ENCODE measurements around the gene MROH7.
A peak's percentile ranks its signal among the peaks of the same experiment; 100 is the strongest.

The MROH7 gene

DNA sequence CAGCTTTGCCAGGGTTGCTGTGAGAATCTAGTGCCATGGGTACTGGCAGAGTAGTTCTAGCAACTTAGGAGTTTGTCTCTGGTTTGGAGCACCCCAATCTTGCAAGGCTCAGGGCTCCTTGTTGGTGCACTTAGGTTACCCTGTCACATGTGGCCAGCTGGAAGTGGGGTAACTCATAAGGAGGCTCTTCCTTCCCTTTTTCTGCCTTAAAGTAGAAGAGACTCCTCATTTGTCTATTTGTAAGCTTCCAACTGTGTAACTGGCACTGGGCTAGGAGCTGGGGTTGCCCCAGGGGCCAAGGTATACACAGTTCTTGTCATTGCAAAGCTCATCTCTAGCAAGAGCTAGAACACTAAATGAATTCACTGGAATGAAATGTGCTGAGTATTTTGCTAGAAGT, 10.6 kb downstream of the MROH7 start:
- DNase-seq = no peak

DNA sequence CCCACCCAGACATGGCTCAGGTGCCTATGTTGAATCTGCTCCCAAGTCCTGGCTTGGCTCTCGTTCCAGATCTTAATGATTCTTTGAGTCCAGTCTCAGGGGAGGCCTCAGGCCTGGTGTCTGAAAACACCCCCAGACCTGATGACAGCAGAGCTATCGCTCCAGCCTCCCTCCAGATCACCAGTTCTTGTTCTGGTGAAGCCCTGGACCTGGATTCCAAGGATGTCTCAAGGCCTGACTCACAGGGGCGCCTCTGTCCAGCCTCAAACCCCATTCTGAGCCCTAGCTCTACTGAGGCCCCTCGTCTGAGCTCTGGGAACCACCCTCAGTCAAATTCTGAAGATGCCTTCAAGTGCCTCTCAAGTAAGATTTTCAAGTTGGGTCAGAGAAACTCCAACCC, 11.4 kb downstream of the MROH7 start:
- DNase-seq = no peak

DNA sequence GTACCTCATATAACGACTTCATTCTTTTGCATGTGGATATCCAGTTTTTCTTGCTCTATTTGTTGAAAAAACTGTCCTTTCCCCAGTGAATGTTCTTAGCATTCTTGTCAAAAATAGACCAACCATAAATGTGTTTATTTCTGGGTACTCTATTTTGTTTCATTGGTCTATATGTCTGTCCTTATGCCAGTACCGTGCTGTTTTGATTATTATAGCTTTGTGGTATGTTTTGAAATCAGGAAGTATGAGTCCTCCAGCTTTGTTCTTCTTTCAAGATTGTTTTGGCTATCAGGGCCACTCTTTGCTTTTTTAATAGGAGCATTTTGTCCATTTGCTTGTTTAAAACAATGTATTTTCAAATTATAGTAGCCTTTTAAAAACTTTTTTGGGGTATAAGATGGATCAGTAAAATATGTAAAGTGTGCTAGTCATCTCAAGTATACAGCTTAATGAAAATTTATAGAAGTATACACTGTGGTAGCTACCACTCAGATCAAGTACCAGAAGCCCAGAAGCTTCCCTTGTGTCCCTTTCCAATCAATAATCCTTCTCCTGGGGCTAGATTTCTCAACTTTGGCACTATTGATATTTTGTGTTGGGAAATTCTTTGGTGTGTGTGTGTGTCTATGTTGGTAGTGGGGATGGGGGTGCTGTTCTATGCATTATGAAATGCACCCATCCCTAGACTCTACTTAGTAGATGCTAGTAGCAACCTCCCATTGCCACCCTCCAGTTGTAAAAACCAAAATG, 16.8 kb downstream of the MROH7 start:
- DNase-seq = no peak

DNA sequence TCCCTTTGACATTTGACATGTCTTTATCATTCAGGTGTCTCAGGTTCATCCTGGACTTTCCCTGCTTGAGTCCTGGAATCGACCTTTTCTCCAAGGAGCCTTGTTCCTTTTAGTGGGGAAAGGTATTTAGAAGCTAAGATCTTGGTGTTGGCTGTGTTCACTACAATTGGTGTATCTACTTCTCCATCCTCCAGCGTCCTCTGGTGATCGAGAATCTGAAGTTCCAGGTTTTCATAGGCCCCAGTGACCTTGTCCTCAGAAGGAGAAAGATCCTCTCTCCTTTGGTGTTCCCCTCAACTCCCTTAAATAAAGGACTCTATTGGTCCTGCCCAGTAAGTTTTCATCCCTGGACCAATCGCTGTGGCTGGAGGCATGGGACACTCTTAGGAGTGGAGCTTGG, 22.1 kb downstream of the MROH7 start:
- no peak for DNase-seq

DNA sequence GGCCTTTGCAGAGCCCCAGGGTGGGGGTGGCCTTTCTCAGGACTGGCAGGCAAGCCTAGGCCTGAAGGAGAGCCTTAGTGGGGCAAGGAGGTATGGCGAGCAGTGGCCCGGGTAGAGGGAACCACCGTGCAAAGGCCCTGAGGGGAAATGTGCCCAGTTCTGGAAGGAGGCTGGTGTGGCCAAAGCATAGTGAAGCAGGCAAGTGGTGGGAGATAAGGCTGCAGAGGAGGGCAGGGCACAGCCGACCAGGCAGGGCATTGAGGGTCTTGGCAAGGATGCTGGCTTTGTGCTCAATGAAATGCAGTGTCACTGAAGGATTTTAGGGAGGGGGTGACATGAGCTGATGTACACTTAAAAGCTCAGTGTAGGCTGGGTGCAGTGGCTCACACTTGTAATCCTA, 22.8 kb downstream of the MROH7 start:
- DNase-seq = no peak

DNA sequence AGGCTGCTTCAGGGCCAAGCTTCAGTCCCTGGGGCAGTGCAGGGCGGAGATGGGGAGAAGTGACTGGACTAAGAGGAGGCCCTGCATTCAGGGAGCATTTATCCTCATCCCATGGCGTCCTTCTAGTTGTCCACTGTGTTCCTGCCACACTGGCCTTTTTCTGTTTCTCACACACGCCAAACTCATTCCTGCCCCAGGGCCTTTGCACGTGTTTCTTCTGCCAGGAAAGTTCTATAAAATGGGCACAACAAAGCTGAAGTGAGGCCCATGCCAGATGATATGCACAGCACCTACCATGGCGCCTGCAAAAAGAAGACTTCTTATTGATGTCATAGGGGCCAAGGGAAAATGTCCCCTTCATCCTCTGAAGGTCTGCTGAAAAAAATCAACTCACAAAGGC, 24.3 kb downstream of the MROH7 start:
- no peak for DNase-seq

DNA sequence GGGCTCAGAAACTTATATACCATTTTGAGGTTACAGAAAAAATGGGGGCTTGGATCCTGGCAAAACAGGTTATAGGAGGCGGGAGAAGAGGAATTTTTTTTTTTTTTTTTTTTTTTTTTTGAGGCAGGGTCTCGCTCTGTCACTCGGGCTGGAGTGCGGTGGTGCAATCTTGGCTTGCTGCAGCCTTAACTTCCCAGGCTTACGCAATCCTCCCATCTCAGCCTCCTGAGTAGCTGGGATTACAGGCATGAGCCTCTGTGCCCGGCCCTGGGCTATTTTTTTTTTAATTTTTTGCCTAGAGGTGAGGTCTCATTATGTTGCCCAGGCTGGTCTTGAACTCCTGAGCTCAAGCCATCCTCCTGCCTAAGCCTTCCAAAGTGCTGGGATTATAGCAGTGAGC, 24.7 kb downstream of the MROH7 start:
- no peak for DNase-seq

DNA sequence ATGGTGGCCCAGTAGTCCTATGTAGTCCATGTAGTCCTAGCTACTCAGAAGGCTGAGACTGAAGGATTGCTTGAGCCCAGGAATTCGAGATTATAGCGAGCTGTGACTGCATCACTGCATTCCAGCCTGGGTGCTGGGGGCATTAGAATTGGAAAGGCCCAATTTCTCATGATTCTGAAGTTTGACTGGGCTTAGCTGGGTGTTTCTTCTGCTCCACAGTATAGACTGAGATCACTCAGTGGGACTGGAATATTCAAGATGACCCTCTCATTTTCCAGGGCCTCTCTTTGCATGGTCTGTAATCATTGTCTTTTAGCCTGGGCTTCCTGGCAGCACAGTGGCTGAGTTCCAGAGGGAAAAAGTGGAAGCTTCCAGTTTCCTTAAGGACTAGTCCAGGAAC, 26.2 kb downstream of the MROH7 start:
- no peak for DNase-seq

DNA sequence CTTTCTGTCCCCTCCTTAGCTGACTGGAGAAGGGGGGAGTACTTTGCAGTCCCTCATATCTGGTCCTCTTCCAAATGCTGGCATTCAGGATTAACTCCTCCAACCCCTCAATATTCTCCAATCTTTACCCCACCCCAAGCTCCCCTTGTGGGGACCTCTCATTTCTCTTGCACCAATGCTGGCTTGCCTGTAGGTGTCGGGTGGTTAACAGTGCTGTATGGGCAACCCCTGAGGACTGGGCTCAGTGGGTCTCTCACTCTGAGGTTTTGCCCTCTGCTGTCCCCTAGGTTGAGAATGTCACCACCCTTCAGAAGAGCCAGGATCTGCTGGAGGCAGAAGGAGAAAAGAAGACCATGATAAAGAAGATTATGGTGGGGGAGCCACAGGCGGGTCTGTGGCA, 27.0 kb downstream of the MROH7 start:
- DNase-seq = no peak

DNA sequence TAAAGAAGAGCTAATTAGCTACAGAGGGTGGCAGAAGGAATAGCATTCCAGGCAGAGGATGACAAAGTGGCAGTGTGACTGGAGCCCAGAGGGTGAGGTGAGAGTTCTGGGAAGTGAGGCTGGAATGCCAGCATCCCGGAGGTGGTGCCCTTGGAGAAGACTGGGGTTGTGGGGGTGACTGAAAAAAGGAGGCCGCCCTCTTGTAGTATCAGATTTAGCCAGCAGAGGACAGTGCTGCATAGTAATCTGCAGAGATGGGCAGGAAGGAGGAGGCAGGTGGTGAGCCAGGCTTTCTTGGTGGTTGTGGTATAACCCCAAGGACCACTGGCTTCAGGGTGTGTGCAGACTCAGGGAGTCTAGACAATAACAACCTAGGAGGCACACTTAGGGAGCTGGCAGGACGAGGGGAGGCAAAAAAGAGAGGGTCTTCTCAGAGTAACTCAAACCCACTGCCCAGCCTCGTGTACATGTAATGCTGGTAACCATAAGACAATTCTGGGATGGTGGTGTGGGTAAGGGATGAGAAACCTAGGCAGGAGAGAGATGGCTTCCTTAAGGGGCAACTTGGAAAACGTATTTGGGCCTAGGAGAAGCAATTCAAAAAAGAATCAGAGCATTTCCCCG, 30.5 kb downstream of the MROH7 start:
- DNase-seq = peak; percentile 55 to 71

DNA sequence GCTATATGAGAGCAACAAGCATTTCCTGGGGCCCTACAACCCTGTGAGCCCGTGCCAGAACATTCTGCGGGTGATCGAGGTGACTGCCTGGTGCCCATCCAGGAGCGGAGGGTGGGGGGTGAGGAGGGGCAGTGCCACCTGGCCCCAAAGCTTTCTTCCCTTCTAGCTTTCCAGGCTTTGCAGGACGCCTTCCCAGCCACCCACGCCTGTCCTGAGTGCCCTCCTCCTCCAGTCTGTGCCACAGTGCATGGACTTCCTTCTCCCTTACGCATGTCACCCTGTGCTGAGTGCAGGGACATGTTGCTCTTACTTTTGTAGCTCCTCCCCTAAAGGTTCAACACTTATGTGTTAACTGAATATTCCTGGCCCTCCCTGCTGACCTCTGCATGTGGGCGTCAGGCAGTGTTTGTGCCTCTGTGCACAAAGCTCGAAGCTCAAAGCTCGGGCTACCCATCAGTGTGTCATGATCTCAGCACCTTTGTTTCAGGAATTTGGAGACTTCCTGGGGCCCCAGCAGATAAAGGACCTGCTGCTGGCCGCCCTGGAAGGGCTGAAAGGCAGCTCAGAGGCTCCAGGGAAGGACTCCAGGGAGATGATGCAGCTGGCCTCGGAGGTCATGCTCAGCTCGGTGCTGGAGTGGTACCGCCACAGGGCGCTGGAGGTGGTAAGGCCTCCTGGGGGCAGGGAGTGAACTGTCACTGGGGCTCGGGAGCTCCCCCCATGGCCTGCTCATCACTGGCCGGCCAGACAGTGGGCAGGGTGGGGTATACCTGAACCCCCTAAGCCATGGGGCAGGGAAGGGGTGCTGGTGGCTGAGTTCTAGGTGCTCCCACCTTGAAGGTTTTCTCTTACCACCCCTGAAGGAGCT, 37.4 kb downstream of the MROH7 start:
- no peak for DNase-seq

DNA sequence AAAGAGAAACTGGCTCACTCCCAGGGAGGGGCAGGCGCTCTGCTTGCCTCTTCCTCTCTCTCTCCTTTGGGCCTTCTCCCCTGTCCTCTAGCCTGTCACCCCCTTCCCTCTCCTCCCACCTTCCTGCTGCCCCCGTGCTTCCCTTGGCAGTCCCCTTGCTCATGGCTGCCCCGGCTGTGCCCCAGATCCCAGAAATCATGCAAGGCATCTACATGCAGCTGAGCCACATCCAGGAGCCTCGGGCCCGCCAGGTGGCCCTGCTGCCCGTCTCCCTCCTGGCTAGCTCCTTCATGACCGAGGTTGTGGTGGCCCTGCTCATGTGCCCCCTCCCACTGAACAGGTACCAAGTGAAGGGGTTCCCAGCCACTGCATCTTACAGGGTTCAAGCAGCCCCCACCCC, 38.1 kb downstream of the MROH7 start:
- DNase-seq = no peak

DNA sequence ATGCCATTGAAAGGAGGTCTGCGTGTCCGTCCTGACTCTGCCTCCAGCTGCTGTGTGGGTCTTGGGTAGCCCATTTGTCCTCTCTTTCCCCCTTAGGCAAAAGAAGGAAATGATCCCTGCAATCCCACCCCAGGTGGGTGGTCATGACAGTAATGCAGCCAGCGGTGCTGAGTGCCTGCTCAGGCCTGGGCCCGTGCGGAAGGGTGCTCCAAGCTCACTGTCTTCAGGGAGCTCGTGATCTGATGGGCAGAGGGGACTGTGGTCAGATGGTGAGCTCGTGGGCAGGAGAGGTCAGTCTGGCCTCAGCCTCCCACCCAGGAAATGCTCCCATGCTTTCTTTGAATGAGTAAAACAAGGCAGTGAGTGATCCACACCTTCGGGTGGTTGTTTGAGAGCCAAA, 38.8 kb downstream of the MROH7 start:
- no peak for DNase-seq

DNA sequence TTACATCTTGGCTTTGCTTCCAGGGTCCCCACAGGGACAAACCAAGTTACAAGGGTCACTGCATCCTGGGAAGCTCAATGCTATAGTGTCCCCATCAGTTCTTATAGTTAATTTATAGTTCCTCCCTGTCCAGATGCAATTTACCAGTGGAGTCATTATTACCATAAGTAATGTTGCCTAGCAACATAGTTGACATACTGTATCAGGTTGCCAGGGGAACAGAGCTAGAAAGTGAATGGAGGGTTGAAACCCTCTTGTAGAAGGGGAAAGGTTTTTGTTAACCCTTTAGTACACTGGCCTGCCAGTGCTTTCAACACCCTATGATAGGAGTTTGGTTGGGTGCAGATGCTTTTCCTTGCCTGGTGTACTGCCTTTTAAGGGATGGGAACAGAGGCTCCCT, 39.8 kb downstream of the MROH7 start:
- peak in 1 of 2 donors; percentile 4 for DNase-seq

DNA sequence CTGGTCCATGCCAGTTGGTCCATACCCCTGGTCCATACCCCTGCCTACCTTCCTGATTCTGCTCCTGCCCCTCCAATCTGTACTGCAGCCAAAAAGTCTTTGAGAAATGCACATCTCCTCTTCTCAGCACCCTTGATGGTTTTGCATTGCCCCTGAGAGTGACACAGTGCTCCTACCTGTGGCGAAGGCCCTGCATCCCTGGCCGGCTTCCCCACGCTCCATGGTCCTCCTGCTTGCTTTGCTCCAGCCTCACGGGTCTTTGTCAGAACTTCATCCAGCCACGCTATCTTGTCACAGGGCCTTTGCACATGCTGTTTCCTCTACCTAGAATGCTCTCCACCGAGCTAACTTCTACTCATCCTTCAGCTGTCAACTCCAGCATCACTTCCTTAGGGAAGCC, 41.9 kb downstream of the MROH7 start:
- no peak for DNase-seq

DNA sequence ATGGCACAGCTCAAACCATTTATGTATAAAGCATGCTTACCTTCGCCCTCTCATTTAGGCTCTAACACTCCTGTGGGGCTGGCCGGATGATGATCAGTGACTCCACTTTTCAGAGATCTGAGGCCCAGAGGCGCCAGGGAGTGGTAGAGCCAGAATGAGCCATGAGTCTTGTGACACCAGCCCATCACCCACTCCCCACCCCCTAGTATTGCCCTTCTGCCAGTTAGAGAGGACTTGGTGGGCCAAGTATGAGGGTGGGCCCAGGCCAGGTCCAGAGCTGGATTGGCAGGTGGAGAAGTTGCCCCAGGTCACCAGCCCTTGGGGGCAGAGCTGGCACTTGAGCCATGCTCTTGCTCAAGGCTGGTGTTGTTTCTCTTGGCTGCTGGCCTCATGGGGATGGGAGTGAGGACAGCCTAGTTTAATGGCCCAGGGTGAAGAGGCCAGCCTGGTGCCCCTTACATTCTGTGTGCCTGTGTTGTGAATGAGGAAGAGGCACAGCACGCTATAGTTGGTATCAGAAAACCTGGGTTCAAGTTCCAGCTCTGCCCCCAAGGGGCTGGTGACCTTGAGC, 43.8 kb downstream of the MROH7 start:
- no peak for DNase-seq

DNA sequence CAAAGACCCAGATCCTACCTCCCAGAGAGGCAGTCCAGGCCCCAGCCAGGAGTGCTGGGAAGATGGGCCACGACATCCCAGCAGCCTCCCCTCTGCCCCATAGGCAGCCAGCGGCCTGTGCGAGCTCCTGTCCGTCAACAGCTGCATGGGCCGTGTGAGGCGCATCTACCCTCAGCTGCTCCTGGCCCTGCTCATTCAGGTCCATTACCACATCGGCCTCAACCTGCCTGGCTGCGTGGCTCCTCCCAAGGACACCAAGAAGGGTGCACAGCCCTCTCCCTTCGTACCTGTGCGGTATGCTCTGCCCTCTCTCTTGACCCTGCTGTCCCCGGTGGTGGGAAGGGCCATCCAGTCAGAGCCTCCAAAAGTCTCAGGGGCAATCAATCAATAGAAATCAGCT, 44.6 kb downstream of the MROH7 start:
- DNase-seq = no peak

DNA sequence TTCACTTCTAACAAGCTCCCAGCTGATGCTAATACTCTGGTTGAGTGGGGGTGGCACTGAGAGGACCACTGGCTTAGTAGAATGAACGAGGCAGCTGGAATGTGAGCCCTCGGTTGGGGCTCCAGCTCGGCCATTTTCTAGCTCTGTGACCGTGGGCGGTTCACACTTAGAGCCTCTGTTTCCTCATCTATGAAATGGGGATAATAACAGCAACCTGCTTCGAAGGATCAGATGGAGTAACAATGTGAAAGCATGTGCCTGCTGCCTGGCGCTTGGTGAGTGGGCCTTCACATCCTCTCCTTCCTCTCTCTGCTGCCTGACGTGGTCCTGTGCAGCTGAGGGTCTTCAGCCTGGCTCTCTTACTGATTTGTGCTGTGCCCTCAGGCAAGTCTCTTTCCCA, 53.2 kb downstream of the MROH7 start:
- DNase-seq = no peak

DNA sequence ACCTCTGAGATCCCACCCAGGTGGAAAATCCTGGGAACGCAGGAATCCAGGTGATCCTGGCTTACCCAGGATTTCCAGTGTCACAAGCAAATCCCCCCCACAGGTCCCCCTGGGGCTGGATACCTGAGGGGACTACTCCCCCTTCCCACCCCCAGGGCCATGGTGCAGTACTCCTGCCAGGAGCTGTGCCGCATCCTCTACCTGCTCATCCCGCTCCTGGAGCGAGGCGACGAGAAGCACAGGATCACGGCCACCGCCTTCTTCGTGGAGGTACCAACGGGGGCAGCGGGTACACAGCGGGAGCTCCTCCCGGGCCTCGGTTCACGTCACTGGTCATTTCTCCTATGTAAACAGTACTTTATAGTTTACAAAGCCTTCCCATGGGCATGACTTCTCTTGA, 53.6 kb downstream of the MROH7 start:
- DNase-seq = no peak

DNA sequence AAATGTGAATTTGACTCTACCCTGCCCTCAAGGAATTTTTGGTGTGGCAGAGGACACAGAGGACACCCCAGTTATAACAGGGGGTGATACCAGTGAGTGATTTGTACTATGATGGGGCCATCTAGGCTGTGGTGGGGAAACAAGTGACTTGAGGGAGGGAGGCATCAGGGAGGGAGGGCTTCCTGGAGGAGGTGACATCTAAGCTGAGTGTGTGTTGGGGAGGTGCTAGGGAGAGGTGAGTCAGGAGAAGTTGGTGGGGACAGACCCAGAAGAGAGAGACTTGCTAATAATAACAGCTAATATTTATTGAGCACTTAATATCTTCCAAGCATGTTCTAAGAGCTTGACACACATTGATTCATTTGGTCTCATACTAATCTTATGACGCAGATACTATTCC, 54.2 kb downstream of the MROH7 start:
- no peak for DNase-seq

DNA sequence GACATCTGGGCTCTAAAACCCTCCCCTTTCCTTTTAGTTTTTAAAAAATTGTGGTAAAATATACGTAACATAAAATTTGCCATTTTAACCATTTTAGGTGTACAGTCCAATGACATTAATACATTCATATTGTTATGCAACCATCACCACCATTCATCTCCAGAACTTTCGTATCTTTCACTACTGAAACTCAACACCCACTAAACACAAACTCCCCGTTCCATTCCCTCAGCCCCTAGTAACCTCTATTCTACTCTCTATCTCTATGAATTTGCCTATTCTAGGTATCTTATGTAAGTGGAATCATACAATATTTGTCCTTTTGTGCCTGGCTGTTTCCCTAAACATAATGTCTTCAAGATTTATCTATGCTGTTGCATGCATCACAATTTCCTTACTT, 54.7 kb downstream of the MROH7 start:
- DNase-seq = no peak

DNA sequence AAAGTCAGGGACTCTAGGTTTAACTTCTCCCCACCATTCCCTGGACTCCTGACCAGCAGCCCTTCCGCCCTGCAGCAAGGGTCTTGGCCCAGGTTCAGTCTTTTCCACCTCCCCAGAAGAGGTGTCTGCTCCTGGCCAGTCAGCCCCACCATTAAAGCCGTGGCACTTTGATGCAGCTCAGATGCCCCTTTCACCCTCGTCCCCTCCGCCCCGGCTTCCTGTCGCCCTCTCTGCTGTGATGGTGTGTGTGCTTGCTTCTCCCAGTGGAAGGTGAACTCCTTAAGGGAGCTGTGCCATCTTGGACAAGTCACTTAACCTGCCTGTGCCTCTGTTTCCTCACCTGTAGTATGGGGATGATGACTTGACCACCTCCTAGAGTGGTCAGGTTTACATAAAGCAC, 56.3 kb downstream of the MROH7 start:
- no peak for DNase-seq

DNA sequence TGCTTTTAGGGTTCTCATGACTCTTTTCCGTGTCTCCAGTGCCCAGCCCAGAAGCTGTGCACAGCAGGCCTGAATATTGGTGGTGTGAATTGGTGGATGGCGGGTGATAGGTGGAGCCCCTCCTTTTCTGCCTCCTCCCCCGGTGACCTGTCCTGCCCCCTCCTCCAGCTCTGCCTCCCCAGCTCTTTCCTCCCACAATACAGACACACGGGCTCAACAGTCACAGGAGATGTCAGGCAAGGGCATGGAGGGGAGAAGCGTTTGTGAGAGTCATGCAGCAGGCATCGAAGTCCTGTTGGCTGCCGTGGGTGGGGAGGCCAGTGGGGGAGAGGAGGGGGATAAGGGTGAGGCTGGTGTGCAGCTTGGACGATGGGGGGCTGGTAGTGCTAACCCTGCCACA, 56.8 kb downstream of the MROH7 start:
- no peak for DNase-seq

Data from CD4-positive, alpha-beta T cell treated with Interleukin-1 beta for 1 hour (primary cell).